VCaP (cell line): Measurements from ENCODE around the gene UPK3A.
A peak's percentile ranks its signal among the peaks of the same experiment; 100 is the strongest.

Experiments
- H3K27ac ChIP-seq: fragments of 450-650 bp; 2 replicates; pipeline ENCODE4 v1.5.1; 2017
- CTCF ChIP-seq: fragments of 450-650 bp; conservative IDR thresholded peaks from 2 replicates; pipeline ENCODE4 v1.5.1; 2017; ENCODE audit warnings: mild to moderate bottlenecking, moderate library complexity

The UPK3A gene

GRCh38 chr22:45298934-45299505 lies 14.3 kb downstream of the UPK3A start:
- no peak overlapping the region for H3K27ac ChIP-seq
- no peak for TF ChIP-seq CTCF

GRCh38 chr22:45302751-45303150 lies 18.0 kb downstream of the UPK3A start:
- H3K27ac ChIP-seq, result no peak overlapping the region
- TF ChIP-seq CTCF, result no peak

DNA sequence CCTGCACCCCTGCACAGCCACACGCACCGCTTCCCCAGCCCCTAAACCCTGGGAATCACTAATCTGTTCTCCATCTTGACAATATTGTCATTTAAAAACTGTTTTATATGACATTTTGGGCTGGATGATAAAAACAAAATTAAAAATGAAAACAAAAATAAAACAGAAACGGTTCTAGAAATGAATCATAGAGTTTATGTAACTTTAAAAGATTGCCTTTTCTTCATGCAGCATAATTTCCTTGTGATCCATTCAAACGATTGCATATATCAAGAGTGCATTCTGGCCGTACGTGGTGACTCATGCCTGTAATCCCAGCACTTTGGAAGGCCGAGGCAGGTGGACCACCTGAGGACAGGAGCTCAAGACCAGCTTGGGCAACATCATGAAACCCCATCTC lies 18.4 kb downstream of the UPK3A start:
- H3K27ac ChIP-seq, result no peak overlapping the region
- no peak for TF ChIP-seq CTCF

DNA sequence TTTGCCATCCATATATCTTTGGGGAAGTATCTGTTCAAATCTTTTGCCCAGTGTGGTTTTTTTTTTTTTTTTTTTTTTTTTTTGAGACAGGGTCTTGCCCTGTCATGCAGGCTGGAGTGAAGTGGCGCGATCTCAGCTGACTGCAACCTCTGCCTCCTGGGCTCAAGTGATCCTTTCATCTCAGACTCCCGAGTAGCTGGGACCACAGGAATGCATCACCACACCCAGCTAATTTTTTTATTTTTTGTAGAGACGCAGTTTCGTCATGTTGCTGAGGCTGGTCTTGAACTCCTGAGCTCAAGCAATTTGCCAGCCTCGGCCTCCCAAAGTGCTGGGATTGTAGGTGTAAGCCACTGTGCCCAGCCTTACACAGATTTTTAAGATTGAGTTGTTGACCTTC lies 20.2 kb downstream of the UPK3A start:
- H3K27ac ChIP-seq, result no peak overlapping the region
- no peak for TF ChIP-seq CTCF

DNA sequence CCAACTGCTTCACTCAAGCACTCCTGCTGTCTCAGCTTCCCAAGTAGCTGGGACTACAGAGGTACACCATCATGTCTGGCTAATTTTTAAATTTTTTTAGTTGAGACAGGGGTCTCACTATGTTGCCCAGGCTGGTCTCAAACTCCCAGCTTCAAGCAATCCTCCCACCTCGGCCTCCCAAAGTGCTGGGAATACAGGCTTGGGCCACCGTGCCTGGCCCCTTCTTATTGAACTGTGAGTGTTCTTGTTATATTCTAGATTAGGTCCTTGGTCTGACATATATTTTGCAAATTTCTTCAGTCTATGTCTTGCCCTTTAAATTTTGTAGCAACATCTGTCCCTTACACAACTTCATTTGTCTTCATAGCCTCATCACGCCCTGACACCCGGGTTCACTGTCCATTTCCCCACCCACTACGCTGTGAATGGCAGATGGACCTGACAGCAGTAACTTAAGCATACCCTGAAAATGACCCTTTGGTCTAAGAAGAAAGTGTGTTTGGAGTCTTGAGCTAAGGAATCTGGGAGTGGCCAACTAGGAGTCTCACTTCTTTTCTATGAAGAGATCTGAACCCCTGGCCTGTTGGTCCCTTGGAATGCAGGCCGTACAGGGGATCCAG lies 20.8 kb downstream of the UPK3A start:
- TF ChIP-seq CTCF, result no peak
- H3K27ac ChIP-seq, result no peak overlapping the region

GRCh38 chr22:45306139-45306538 lies 21.4 kb downstream of the UPK3A start:
- TF ChIP-seq CTCF, result no peak
- H3K27ac ChIP-seq, result no peak overlapping the region

GRCh38 chr22:45308391-45308956 lies 23.7 kb downstream of the UPK3A start:
- no peak for TF ChIP-seq CTCF
- H3K27ac ChIP-seq, result peak overlapping the region; percentile 90
